Glomerular visceral epithelial cell (primary cell): ENCODE measurements around the gene MC1R.
"Not testable (repeated sequence)": the region's sequence is repeated elsewhere in the genome, so short reads cannot be mapped to it uniquely, and the experiment has no call there.

Source experiments
- DNase-seq: peaks from one replicate; pipeline ENCODE4 v3.0.0-alpha.2; 2016; ENCODE audit errors: extremely low spot score

Gene MC1R

GRCh38 chr16:89913408-89914387, 5.0 kb upstream of the MC1R start:
- DNase-seq, result no peak

- not testable (repeated sequence) for DNase-seq
These were observed 3.9 kb upstream of the MC1R start for GRCh38 chr16:89914642-89915285.

DNA sequence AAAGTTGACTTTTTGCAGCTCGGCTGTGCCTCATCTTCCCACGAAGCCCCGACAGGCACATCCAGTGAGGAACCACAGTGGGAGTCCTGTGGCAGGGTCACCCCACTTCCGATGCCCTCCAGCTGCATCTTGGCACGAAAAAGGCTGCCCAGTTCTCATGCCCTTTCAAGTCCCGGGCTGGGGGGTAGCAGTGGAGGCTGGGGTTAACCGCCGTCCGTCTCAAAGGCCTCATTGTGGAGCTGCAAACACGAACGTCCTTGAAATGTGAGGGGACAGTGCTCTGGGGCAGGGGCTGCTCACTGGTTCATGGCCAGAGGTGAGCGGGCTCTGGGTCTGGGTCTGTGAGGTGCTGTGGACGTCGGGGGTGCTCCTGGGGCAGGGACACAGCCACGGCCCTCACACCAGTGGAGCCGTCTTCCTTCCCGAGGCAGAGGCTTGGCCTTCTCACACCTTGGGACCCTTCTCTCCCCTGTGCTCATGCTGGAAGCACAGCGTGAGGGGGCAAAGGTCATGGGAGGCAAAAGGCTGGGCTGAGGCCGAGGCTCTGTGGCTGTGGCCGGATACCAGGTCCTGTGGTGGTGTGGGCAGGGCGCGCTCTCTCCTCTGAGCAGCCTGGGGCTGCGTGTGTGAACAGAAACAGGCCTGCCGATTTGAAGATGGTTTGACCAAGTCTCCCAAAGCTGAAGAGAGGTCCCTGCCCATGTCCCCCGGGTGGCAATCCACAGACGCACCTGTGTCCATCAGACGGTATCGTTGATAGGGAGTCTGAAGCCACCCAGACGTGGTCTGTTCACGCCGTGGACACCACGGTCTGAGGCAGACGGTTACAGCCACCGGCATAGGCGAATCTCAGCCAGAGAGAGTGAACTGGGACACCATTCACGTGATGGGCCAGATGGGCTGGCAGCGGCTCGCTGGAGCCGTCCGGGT, 3.1 kb upstream of the MC1R start:
- DNase-seq, result no peak

DNA sequence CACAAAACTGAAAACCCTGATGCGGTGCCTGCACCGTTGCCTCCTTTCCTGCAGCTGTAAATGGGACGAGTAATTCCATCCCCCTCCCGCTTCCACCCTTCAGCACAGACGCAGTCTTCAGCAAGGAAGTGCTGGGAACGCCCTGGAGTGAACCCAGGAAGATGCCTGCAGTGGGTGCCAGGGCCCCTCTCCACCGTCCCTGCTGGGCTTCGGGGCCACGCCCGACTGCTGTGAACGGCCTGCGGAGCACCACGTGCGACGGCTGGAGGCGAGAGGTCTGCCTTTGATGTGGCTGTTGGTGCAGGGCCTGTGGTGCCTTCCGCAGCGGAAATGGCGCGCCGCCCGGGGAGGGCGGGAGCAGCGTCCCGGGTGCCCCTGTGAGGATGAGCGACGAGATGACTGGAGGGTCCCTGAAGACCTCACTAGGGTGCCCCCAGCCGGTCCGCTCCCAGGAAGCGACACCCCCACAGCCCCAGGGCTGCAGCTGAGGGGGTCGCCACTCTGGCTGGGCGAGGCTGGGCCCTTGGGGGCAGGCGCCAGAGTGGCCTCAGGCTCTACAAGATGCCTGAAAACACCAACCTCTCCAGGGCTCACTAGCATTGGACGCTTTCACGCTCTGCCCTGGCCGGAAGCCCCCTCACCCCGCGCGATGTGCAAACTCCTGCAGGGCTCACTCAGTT, 749 bp upstream of the MC1R start:
- peak; percentile 87 for DNase-seq

- DNase-seq, result no peak
These were observed 1.1 kb downstream of the MC1R start for GRCh38 chr16:89919535-89920406.

DNA sequence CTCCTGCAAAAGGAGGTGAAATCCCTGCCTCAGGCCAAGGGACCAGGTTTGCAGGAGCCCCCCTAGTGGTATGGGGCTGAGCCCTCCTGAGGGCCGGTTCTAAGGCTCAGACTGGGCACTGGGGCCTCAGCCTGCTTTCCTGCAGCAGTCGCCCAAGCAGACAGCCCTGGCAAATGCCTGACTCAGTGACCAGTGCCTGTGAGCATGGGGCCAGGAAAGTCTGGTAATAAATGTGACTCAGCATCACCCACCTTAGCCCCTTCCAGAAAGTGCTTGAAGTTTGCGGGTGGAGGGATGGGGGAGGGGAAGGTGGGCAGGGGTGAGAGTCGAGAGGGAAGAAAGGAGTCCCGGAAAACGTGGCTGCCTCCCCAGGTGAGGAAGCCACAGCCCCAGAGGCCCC, 2.1 kb downstream of the MC1R start:
- peak; percentile 37 for DNase-seq

GRCh38 chr16:89921131-89921701, 2.6 kb downstream of the MC1R start:
- DNase-seq, result no peak

DNA sequence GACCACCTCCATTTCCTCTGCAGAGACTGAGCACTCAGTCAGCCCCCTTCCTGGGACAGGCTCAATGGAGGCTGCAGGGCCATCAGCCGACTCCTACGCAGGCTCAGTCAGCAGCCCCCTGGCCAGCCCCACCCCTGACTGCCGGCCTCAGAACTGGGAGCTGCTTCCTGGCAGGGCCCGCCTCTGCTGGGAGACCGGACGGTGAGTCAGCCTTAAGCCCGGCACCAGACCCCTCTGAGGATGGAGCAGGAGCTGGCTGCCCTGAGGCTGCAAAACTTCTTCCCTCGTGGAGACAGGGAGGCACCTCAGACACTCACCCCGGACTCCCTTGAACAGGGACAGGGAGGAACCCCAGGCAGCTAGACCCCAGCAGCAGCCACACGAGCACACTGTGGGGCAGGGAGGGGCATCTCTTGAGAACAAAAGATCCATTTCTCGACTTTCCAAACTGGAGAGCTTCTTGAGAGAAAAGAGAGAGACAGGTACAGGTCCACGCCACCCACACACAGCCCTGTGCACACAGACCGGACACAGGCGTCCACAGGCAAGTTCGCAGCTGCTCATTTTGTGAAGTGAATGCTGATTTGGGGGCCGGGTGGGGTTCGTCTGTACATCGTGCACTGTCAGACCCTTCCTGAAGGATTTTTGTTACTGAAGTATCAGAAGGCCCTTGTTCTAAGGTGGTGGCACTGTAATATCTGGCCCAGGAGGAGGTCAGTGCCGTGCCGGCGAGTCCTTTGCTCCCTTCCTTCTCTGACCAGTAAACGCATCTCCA, 3.2 kb downstream of the MC1R start:
- peak; percentile 91 for DNase-seq

- peak; percentile 90 for DNase-seq
These were observed 3.8 kb downstream of the MC1R start for GRCh38 chr16:89922477-89922883.

- DNase-seq, result peak; percentile 88
These were observed 4.4 kb downstream of the MC1R start, which contains the start of gene TUBB3 for GRCh38 chr16:89922884-89923639. Gene TUBB3, plus strand, starts transcription at chr16:89923342. Its CDS starts 60 bp downstream, at chr16:89923402.

GRCh38 chr16:89923640-89924296, 5.1 kb downstream of the MC1R start:
- no peak for DNase-seq

DNA sequence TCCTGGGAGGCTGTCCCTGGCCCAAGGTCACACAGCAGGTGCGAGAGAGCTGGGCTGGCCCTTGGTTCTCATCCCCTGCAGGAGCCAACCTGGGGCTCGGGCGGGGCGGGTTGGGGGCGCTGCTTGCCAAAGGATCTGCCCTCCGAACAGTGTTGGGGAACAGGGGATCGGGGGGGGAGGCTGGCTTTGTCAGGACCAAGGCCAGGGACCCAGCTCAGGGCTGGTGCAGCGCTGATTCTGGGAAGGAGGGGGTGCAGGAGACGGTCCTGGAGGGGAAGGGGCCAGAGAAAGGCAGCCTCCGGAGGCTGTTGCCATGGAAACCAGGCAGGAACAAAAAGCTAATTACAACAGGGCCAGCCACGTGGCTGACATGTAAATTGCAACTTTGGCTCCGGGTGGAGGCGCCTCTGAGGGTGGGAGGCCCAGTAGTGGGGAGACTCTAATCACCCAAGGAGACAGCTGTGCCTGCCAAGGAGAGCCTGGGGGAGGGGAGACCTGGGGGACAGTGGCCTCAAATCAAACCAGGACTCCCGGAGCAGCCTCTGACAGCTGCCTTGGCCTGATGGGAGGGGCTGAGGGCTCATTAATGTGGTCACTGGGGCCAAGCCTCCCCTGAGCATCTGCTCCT, 5.7 kb downstream of the MC1R start:
- peak; percentile 43 for DNase-seq

GRCh38 chr16:89924925-89925307, 6.3 kb downstream of the MC1R start:
- no peak for DNase-seq

DNA sequence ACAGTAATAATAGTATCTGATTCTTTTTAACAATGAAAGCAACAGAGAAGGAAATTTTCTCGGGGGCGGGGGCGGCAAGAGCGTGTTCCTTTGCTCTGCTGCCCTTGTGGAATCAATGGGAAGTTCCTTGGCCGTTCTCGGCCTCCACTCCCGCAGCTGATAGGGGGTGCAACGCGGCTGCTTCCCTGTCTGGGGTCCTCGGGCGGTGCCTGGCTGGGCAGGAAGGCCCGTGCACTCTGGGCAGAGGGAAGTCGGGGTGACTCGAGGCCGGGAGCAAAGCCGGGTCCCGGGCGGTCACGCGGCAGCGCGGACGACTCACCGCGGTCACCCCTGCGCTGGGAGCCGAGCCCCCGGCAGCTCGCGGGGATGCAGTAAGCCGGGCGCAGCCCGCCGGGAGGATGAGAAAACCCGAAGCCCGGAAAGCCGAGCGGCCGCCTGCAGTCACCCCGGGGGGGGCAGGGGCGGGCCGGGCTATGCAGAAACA, 7.0 kb downstream of the MC1R start:
- DNase-seq, result peak; percentile 31

GRCh38 chr16:89931305-89931896, 12.7 kb downstream of the MC1R start:
- DNase-seq, result no peak

GRCh38 chr16:89931964-89932363, 13.3 kb downstream of the MC1R start:
- no peak for DNase-seq

DNA sequence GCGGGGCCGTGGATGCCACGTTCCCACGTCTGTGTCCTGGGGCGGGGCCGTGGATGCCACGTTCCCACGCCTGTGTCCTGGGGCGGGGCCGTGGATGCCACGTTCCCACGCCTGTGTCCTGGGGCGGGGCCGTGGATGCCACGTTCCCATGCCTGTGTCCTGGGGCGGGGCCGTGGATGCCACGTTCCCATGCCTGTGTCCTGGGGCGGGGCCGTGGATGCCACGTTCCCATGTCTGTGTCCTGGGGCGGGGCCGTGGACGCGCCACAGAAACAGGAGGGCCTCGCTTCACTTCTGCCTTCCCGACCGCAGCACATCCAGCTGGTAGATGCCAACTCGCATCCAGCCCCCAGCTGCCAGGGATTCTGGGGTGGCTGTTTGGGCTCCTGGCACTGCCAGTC, 15.4 kb downstream of the MC1R start:
- DNase-seq, result not testable (repeated sequence)
